Fibroblast of pulmonary artery (primary cell): ENCODE data around the gene FNIP2.

Experiments
- DNase-seq: peaks from one replicate; pipeline ENCODE4 v3.0.0-alpha.2; 2010; ENCODE audit warnings: low read depth
- H3K4me3 ChIP-seq: replicated peaks from 2 replicates; pipeline ENCODE4 v1.5.1; 2011; ENCODE audit warnings: low read depth, mild to moderate bottlenecking, control low read depth, low read length, moderate library complexity
- TF ChIP-seq, protein P1 (sequence below): IDR thresholded peaks from 2 replicates; pipeline ENCODE4 v1.5.1; 2011; ENCODE audit warnings: mild to moderate bottlenecking, control low read depth, low read length, inconsistent platforms; ENCODE audit errors: missing control alignments

Gene FNIP2

DNA sequence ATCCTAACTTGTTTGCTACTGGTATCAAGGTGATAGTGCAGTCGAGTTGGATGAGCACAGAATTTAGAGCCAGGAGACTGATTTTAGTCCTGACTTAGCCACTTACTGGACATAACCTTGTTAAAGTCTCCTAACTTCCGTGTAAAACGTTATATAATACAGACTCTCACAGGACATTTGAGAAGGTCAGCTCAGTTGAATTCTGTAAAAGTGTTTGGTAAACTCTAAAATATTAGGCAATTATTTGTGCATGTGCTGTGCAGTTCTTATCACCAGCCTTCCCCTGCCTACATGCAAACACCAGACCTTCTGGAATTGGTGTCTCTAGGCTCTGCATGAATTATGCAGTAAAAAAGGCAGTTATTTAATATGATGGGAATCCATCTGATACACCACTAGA, 45.4 kb downstream of the FNIP2 start:
- no peak overlapping the region for H3K4me3 ChIP-seq
- TF ChIP-seq, protein P1, sequence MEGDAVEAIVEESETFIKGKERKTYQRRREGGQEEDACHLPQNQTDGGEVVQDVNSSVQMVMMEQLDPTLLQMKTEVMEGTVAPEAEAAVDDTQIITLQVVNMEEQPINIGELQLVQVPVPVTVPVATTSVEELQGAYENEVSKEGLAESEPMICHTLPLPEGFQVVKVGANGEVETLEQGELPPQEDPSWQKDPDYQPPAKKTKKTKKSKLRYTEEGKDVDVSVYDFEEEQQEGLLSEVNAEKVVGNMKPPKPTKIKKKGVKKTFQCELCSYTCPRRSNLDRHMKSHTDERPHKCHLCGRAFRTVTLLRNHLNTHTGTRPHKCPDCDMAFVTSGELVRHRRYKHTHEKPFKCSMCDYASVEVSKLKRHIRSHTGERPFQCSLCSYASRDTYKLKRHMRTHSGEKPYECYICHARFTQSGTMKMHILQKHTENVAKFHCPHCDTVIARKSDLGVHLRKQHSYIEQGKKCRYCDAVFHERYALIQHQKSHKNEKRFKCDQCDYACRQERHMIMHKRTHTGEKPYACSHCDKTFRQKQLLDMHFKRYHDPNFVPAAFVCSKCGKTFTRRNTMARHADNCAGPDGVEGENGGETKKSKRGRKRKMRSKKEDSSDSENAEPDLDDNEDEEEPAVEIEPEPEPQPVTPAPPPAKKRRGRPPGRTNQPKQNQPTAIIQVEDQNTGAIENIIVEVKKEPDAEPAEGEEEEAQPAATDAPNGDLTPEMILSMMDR: no peak
- DNase-seq: no peak

DNA sequence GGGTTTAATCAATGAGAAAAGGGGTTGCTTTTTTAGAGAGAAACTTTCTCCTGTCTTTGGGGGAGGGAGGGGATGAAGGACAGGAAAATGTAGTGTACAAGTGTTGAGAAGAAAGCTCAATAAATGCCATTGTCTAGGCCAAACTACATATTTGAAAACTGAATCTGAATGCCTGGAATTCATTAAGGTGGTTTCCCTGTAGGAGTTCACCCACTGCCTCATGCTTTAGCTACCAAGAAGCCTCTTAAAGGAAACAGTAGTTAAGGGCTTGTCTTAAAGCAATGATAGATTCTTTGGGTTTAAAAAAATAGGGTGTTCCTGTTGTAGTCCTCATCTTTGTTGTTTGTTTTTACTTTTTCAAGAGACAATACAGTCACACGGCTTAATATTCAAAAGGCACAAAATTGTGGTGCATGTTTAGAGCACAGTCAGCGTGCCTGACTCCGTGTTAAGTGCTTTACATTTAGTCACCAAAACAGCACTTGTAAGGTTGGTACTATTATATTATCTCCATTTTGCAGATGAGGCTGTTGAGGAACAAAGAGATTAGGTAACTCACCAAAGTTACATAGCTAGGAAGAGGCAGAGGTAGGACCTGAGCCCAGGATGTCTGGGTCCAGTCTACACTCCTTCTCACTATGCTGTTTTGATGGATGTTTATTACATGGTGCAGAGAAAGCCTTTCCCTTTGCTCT, 46.0 kb downstream of the FNIP2 start:
- no peak overlapping the region for H3K4me3 ChIP-seq
- TF ChIP-seq, protein P1: no peak
- peak; percentile 60 for DNase-seq

DNA sequence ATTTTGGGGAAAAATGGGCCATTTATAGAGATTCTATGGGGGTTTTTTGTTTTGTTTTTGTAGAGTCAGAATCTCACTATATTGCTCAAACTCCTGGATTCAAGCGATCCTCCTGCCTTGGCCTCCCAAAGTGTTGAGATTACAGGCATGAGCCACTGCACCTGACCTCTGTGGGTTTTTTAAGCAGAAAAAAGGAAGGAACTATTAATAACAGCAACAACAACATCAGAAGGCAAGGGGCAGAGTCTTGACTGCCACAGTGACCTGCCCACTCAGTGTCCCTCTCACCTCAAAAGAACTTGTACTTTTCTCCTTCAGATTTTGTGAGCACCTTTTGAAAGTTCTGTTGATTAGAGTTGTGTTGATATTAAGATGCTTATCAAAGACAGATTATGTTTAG, 48.1 kb downstream of the FNIP2 start:
- H3K4me3 ChIP-seq: no peak overlapping the region
- TF ChIP-seq, protein P1: no peak
- no peak for DNase-seq

DNA sequence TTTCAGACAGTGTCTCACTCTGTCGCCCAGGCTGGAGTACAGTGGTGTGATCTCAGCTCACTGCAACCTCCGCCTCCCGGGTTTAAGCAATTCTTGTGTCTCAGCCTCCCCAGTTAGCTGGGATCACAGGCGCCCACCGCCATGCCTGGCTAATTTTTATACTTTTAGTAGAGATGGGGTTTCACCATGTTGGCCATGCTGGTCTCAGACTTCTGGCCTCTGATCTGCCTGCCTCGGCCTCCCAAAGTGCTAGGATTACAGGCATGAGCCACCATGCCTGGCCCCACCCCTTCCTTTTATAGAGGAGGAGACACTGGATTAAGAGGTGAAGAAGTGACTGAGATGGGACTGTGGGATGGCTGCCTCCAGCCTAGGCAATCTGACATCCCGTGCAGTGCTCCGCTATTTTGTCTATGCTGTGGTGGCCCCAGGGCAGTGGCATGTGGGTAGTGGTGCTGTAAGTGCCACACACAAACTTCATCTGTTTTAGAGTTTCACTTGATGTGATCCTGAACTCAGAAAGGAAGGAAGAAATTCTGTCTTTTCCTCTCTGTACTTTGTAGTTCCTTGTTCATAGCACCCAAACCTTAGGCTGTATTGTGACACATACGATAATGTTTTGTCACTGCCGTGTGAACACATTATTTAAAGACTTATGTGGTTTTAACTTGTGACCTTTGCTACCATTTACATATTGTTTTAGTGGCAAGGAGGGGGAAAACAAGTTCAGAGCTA, 48.9 kb downstream of the FNIP2 start:
- TF ChIP-seq, protein P1: no peak
- H3K4me3 ChIP-seq: no peak overlapping the region
- DNase-seq: no peak

DNA sequence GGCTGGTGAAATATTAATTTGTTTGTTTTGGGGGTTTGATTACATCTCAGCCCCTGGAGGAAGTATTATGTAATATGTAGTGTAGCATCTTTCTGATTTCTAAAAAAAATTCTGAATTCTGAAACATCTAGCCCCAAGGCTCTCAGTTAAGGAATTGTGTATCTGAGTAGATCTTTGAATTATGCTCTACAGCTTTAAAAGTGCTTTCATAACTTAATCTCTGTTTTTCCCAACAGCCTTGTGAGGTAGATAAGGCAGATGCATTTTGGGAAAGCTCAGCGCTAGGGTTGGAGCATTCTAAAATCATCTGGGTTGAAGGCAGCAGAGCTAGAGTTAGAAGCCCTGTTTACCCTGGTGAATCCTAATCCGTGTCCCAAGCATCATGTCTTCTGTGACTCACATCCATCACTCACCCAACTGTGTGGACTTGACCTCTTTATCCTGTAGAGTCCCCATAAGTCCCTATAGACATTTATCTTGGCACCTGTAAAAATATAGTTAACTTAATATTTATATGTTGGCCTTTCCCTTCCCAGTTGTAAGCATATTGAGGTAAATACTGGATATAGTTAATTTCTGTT, 49.8 kb downstream of the FNIP2 start:
- no peak for DNase-seq
- no peak overlapping the region for H3K4me3 ChIP-seq
- TF ChIP-seq, protein P1: no peak

DNA sequence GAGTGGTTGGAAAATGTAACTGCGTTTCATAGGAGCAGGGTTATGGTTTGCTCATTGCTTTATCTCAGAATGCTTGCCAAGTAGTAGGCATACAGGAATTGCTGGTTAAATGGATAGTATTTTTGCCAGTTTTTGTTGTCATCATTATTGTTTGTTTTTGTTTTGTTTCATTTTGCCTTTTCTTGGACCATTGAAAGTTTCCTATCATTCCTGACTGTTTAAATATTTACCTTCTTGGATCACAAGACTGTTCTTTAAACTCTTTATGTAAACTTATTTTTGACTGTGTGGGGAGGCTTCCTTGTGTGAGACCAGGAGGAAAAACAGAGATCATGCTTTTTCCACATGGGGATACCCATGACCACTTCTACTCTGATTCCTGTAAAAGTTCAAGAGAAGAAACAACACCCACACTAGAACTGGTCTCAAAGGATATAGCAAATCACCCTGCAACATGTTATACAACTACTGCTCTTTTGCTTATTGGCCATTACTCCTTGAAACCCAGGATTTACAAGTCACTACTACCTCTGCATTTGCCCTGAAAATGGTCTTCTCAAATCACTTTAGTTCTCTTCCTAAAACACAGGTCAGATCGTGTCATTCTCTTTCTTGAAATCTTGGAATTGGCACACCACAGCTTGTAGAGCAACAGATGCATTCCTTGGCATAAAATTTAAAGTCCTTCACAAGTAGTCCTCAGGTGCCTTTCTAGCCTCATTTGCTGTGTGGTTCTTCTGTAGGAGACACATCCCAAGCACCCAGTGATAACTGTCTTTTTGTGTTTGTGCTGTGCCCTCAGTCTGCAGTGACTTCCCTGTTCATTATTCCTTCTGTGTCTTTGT, 51.3 kb downstream of the FNIP2 start:
- no peak for DNase-seq
- TF ChIP-seq, protein P1: no peak
- H3K4me3 ChIP-seq: no peak overlapping the region
